Fibroblast of lung (primary cell): ENCODE data around the gene HID1. TPM values are rescaled to one million over a fixed set of nuclear protein-coding genes. Genes with fewer than 3 reads are reported as not detected.
A peak's percentile ranks its signal among the peaks of the same experiment; 100 is the strongest.

Source experiments
- DNase-seq, 2 donors: peaks; one replicate each; pipeline versions ENCODE4 v3.0.0 to v3.0.0-alpha.2; 2010; ENCODE audit warnings: low read depth in 2 of 2
- H2AFZ ChIP-seq: 2 replicates; pipeline ENCODE4 v1.5.1; 2012; ENCODE audit warnings: low read length, control low read depth, inconsistent platforms
- H3K27ac ChIP-seq: 2 replicates; pipeline ENCODE4 v1.5.1; 2011; ENCODE audit warnings: low read length, control low read depth; ENCODE audit not compliant: insufficient read depth
- H3K27me3 ChIP-seq: 2 replicates; pipeline ENCODE4 v1.5.1; 2011; ENCODE audit warnings: mild to moderate bottlenecking, low read length; ENCODE audit not compliant: control insufficient read depth, insufficient read depth
- H3K36me3 ChIP-seq: 2 replicates; pipeline ENCODE4 v1.5.1; 2011; ENCODE audit warnings: low read length; ENCODE audit not compliant: control insufficient read depth, insufficient read depth
- H3K4me1 ChIP-seq: 2 replicates; pipeline ENCODE4 v1.5.1; 2011; ENCODE audit warnings: low read length; ENCODE audit not compliant: control insufficient read depth, insufficient read depth; ENCODE audit errors: extremely low read depth
- H3K4me2 ChIP-seq: 2 replicates; pipeline ENCODE4 v1.5.1; 2011; ENCODE audit warnings: low read length, control low read depth; ENCODE audit not compliant: insufficient read depth; ENCODE audit errors: extremely low read depth
- H3K4me3 ChIP-seq, 4 experiments: fragments of 200-600 bp in 1 of 4; sonication (generic) in 1 of 4; replicated peaks in 1 of 4; 2 replicates each; pipeline ENCODE4 v1.5.1; 2011 to 2016; ENCODE audit warnings: low read length in 4 of 4, low read depth in 3 of 4, mild to moderate bottlenecking in 3 of 4, control low read depth in 2 of 4, inconsistent platforms in 1 of 4, mixed read lengths in 1 of 4; ENCODE audit not compliant: insufficient read depth in 1 of 4; ENCODE audit errors: control extremely low read depth in 1 of 4
- H3K79me2 ChIP-seq: 2 replicates; pipeline ENCODE4 v1.5.1; 2012; ENCODE audit warnings: mild to moderate bottlenecking, low read length, inconsistent platforms; ENCODE audit not compliant: control insufficient read depth, insufficient read depth
- H3K9ac ChIP-seq: 2 replicates; pipeline ENCODE4 v1.5.1; 2011; ENCODE audit warnings: mild to moderate bottlenecking, low read length, control low read depth; ENCODE audit not compliant: insufficient read depth
- H3K9me3 ChIP-seq: 2 replicates; pipeline ENCODE4 v1.5.1; 2012; ENCODE audit warnings: low read depth, low read length; ENCODE audit not compliant: control insufficient read depth, insufficient read depth
- H4K20me1 ChIP-seq: 2 replicates; pipeline ENCODE4 v1.5.1; 2011; ENCODE audit warnings: low read length; ENCODE audit not compliant: control insufficient read depth, insufficient read depth; ENCODE audit errors: extremely low read depth
- CTCF ChIP-seq, 2 donors: IDR thresholded peaks in 1 of 2; conservative IDR thresholded peaks in 1 of 2; 1 replicate in 1 of 2; 2 replicates in 1 of 2; pipeline ENCODE4 v1.5.1; 2011 to 2012; ENCODE audit warnings: low read length in 2 of 2, control low read depth in 1 of 2, inconsistent platforms in 1 of 2, low read depth in 1 of 2, mild to moderate bottlenecking in 1 of 2
- EZH2 ChIP-seq: IDR thresholded peaks from 2 replicates; pipeline ENCODE4 v1.5.1; 2012; ENCODE audit warnings: low read length, control low read depth, mild to moderate bottlenecking; ENCODE audit errors: missing control alignments
- polyA minus RNA-seq: library from RNA; depleted of rRNA, polyadenylated mRNA; stranded (reverse); fragments of >200 nt; gene quantifications from 2 replicates; pipeline ENCODE4 v1.2.3, GENCODE V29; 2011; ENCODE audit warnings: low replicate concordance
- polyA plus RNA-seq, 2 donors: library from polyadenylated mRNA; depleted of rRNA in 1 of 2; stranded (reverse) in 1 of 2; unstranded in 1 of 2; fragments of >200 nt; gene quantifications; 2 replicates each; pipeline ENCODE4 v1.2.1, GENCODE V29; 2011 to 2012; ENCODE audit warnings: missing spikeins in 1 of 2
- total RNA-seq: library from RNA; depleted of rRNA; stranded (reverse); fragments of >200 nt; gene quantifications from 2 replicates; pipeline ENCODE4 v1.2.1, GENCODE V29; 2014

The HID1 gene
- under 0.01 and 0.17 TPM in 2 replicates for total RNA-seq
- 0.23 and 0.27 TPM in 2 replicates for polyA plus RNA-seq
- polyA plus RNA-seq (2012) = 0.12 and 0.28 TPM in 2 replicates
- 1.7 TPM in 1 of 2 replicates, not detected in the other for polyA minus RNA-seq

- TF ChIP-seq EZH2 = no peak
- TF ChIP-seq CTCF (conservative IDR thresholded peaks at IDR 0.05 in 1 of 2, IDR thresholded peaks at IDR 0.05 in 1 of 2; ENCODE audit: low read depth in 1 of 2, low read length in 2 of 2) = no peak
- H2AFZ ChIP-seq = no peak within 1 kb of the TSS
- peak within 1 kb of the TSS in 3 of 4 experiments; percentile 10 to 51 (median 17) for H3K4me3 ChIP-seq
- H4K20me1 ChIP-seq = no peaks in the 10 kb centered on the region
- no peaks in the 10 kb centered on the region for H3K79me2 ChIP-seq
- no peak for DNase-seq
- no peak within 1 kb of the TSS for H3K27ac ChIP-seq
- H3K9me3 ChIP-seq = no peaks in the 10 kb centered on the region
- peak within 1 kb of the TSS; percentile 80 for H3K4me2 ChIP-seq
- peaks cover 27% of the 10 kb centered on the region for H3K27me3 ChIP-seq
- no peaks in the 10 kb centered on the region for H3K36me3 ChIP-seq
- H3K4me1 ChIP-seq = no peaks in the 10 kb centered on the region
- H3K9ac ChIP-seq = no peak within 1 kb of the TSS
These were observed at the start of gene HID1 for GRCh38 chr17:74972107-74972972. Gene HID1 (minus strand): TSS chr17:74972759. CDS start chr17:74972656, 103 bp downstream.

GRCh38 chr17:75020331-75021110 lies 48.0 kb upstream of the HID1 start:
- no peak overlapping the region for H3K9ac ChIP-seq
- no peaks in the 10 kb centered on the region for H4K20me1 ChIP-seq
- no peak overlapping the region for H2AFZ ChIP-seq
- TF ChIP-seq EZH2 (no peak), CTCF (conservative IDR thresholded peaks at IDR 0.05 in 1 of 2, IDR thresholded peaks at IDR 0.05 in 1 of 2; ENCODE audit: low read depth in 1 of 2, low read length in 2 of 2) (no peak)
- H3K79me2 ChIP-seq = no peaks in the 10 kb centered on the region
- H3K27ac ChIP-seq = no peak overlapping the region
- H3K4me3 ChIP-seq = no peak overlapping the region
- H3K4me1 ChIP-seq = no peaks in the 10 kb centered on the region
- DNase-seq = no peak
- H3K36me3 ChIP-seq = peaks cover 13% of the 10 kb centered on the region
- H3K27me3 ChIP-seq = no peaks in the 10 kb centered on the region
- no peak overlapping the region for H3K4me2 ChIP-seq
- H3K9me3 ChIP-seq = no peaks in the 10 kb centered on the region

GRCh38 chr17:75019710-75020109 lies 47.2 kb upstream of the HID1 start:
- Histone ChIP-seq H3K9ac (no peak overlapping the region), H3K36me3 (peaks cover 13% of the 10 kb centered on the region), H3K79me2 (peaks cover 3% of the 10 kb centered on the region), H3K9me3 (no peaks in the 10 kb centered on the region), H3K4me1 (no peaks in the 10 kb centered on the region), H3K27me3 (no peaks in the 10 kb centered on the region), H2AFZ (no peak overlapping the region), H3K4me3 (no peak overlapping the region), H4K20me1 (no peaks in the 10 kb centered on the region), H3K27ac (no peak overlapping the region), H3K4me2 (no peak overlapping the region)
- no peak for DNase-seq
- TF ChIP-seq EZH2 (no peak), CTCF (conservative IDR thresholded peaks at IDR 0.05 in 1 of 2, IDR thresholded peaks at IDR 0.05 in 1 of 2; ENCODE audit: low read depth in 1 of 2, low read length in 2 of 2) (no peak)
